ENCODE measurements around the gene KCNB1. TPM values are rescaled to one million over a fixed set of nuclear protein-coding genes. Genes with fewer than 3 reads are reported as not detected.

KCNB1 gene
- total RNA-seq, 1 donor from 2014 or later = not detected

- peaks cover 20% of the 10 kb centered on the region for H3K27me3 Mint-ChIP-seq
These were observed 145.1 kb downstream of the KCNB1 start for GRCh38 chr20:49337357-49337756.

GRCh38 chr20:49336786-49337185 is 145.7 kb downstream of the KCNB1 start:
- H3K36me3 Mint-ChIP-seq (ENCODE audit: low read depth) = no peaks in the 10 kb centered on the region
- POLR2A ChIA-PET = no interaction called here
- ATAC-seq (ENCODE audit: low read depth) = no peak
- H3K9me3 Mint-ChIP-seq = no peaks in the 10 kb centered on the region
- no peak for TF ChIP-seq CTCF (IDR thresholded peaks at IDR 0.05)
- H3K4me1 Mint-ChIP-seq = no peaks in the 10 kb centered on the region
- CTCF ChIA-PET = no interaction called here
- H3K27ac Mint-ChIP-seq = no peak overlapping the region
- peaks cover 21% of the 10 kb centered on the region for H3K27me3 Mint-ChIP-seq
- no peak for DNase-seq
- intact Hi-C loops (cut with micrococcal nuclease) = no loop called here
- no peak overlapping the region for H3K4me3 Mint-ChIP-seq

More at GRCh38 chr20:49337357-49337756, 145.1 kb downstream of the KCNB1 start:
- Mint-ChIP-seq H3K4me1 (no peaks in the 10 kb centered on the region), H3K27ac (no peak overlapping the region), H3K4me3 (no peak overlapping the region), H3K9me3 (no peaks in the 10 kb centered on the region), H3K36me3 (ENCODE audit: low read depth) (no peaks in the 10 kb centered on the region)
- intact Hi-C loops (cut with micrococcal nuclease) = no loop called here
- CTCF ChIA-PET = no interaction called here
- POLR2A ChIA-PET = no interaction called here
- DNase-seq = no peak
- no peak for ATAC-seq (ENCODE audit: low read depth)
- no peak for TF ChIP-seq CTCF (IDR thresholded peaks at IDR 0.05)

GRCh38 chr20:49335476-49335875 is 147.0 kb downstream of the KCNB1 start:
- POLR2A ChIA-PET = no interaction called here
- no peak for DNase-seq
- TF ChIP-seq CTCF (IDR thresholded peaks at IDR 0.05) = no peak
- intact Hi-C loops (cut with micrococcal nuclease) = no loop called here
- Mint-ChIP-seq H3K27me3 (peaks cover 24% of the 10 kb centered on the region), H3K4me1 (no peaks in the 10 kb centered on the region), H3K4me3 (no peak overlapping the region), H3K36me3 (ENCODE audit: low read depth) (no peaks in the 10 kb centered on the region), H3K9me3 (no peaks in the 10 kb centered on the region), H3K27ac (no peak overlapping the region)
- no peak for ATAC-seq (ENCODE audit: low read depth)
- CTCF ChIA-PET = interaction anchor here (1.4 to 1.6 kb wide), 2 partner anchors 198 to 275 kb away, joined by 3 read pairs; no protein-coding TSS in a partner anchor

- Mint-ChIP-seq H3K27me3 (peaks cover 24% of the 10 kb centered on the region), H3K4me1 (no peaks in the 10 kb centered on the region), H3K4me3 (no peak overlapping the region), H3K36me3 (ENCODE audit: low read depth) (no peaks in the 10 kb centered on the region), H3K27ac (no peak overlapping the region), H3K9me3 (no peaks in the 10 kb centered on the region)
- DNase-seq (no peak), ATAC-seq (ENCODE audit: low read depth) (no peak)
- ChIA-PET POLR2A (no interaction called here), CTCF (no interaction called here)
- intact Hi-C loops (cut with micrococcal nuclease) = loop anchor here (5.0 kb wide), 1 partner anchor 516 kb away; no protein-coding TSS in a partner anchor
- no peak for TF ChIP-seq CTCF (IDR thresholded peaks at IDR 0.05)
These were observed 151.5 kb downstream of the KCNB1 start for GRCh38 chr20:49330701-49331615.

GRCh38 chr20:49328790-49329189 is 153.7 kb downstream of the KCNB1 start:
- Mint-ChIP-seq H3K36me3 (ENCODE audit: low read depth) (no peaks in the 10 kb centered on the region), H3K4me3 (no peak overlapping the region)
- CTCF ChIA-PET = interaction anchor here (0.9 kb wide), 1 partner anchor 9 kb away, joined by 3 read pairs; no protein-coding TSS in a partner anchor

More at GRCh38 chr20:49328790-49329189, 153.7 kb downstream of the KCNB1 start:
- no peak overlapping the region for H3K27ac Mint-ChIP-seq
- peaks cover 3% of the 10 kb centered on the region for H3K4me1 Mint-ChIP-seq
- no peaks in the 10 kb centered on the region for H3K9me3 Mint-ChIP-seq
- no peak for TF ChIP-seq CTCF (IDR thresholded peaks at IDR 0.05)
- DNase-seq (no peak), ATAC-seq (ENCODE audit: low read depth) (no peak)
- POLR2A ChIA-PET = interaction anchor here (0.6 kb wide), 1 partner anchor 584 kb away, joined by 4 read pairs; no protein-coding TSS in a partner anchor
- H3K27me3 Mint-ChIP-seq = peaks cover 21% of the 10 kb centered on the region
- intact Hi-C loops (cut with micrococcal nuclease) = no loop called here
